HepG2 (cell line): ENCODE measurements around the gene PLEKHG4. TPM values are rescaled to one million over a fixed set of nuclear protein-coding genes. Genes with fewer than 3 reads are reported as not detected.

Experiments used
- ADNP ChIP-seq: sonication (generic); formaldehyde crosslinking; IDR thresholded peaks from 2 replicates; pipeline ENCODE4 v1.4.0; 2020; ENCODE audit warnings: missing genetic modification reagents
- ARID2 ChIP-seq: sonication (generic); formaldehyde crosslinking; IDR thresholded peaks from 2 replicates; pipeline ENCODE4 v1.8.1; 2022; ENCODE audit warnings: mild to moderate bottlenecking, missing genetic modification reagents, borderline replicate concordance
- GATAD2A ChIP-seq: IDR thresholded peaks from 2 replicates; pipeline ENCODE4 v1.6.1; 2016
- PRMT3 ChIP-seq: sonication (generic); formaldehyde crosslinking; IDR thresholded peaks from 2 replicates; pipeline ENCODE4 v1.8.1; 2022; ENCODE audit warnings: low read depth, mild to moderate bottlenecking, moderate library complexity, missing genetic modification reagents, borderline replicate concordance
- STAG1 ChIP-seq: sonication (generic); formaldehyde crosslinking; IDR thresholded peaks from 2 replicates; pipeline ENCODE4 v1.4.0; 2020; ENCODE audit warnings: missing genetic modification reagents
- ZNF12 ChIP-seq: sonication (generic); formaldehyde crosslinking; IDR thresholded peaks from 2 replicates; pipeline ENCODE4 v1.5.0; 2020; ENCODE audit warnings: missing genetic modification reagents
- ZNF136 ChIP-seq: sonication (generic); formaldehyde crosslinking; IDR thresholded peaks from 2 replicates; pipeline ENCODE4 v1.8.1; 2022; ENCODE audit warnings: low read depth, mild to moderate bottlenecking, moderate library complexity, missing genetic modification reagents
- ZNF230 ChIP-seq: sonication (generic); formaldehyde crosslinking; IDR thresholded peaks from 2 replicates; pipeline ENCODE4 v1.4.0; 2020; ENCODE audit warnings: mild to moderate bottlenecking, missing genetic modification reagents
- ZNF441 ChIP-seq: sonication (generic); formaldehyde crosslinking; IDR thresholded peaks from 2 replicates; pipeline ENCODE4 v1.7.0; 2021; ENCODE audit warnings: missing genetic modification reagents, borderline replicate concordance
- ZNF616 ChIP-seq: sonication (generic); formaldehyde crosslinking; IDR thresholded peaks from 2 replicates; pipeline ENCODE4 v1.5.0; 2020; ENCODE audit warnings: low read depth, mild to moderate bottlenecking, missing genetic modification reagents
- ZNF660 ChIP-seq: sonication (generic); formaldehyde crosslinking; IDR thresholded peaks from 2 replicates; pipeline ENCODE4 v1.5.1; 2020; ENCODE audit warnings: mild to moderate bottlenecking, low read depth, missing genetic modification reagents, borderline replicate concordance
- polyA plus RNA-seq, 8 experiments: library from polyadenylated mRNA; depleted of rRNA in 3 of 8; stranded (reverse) in 7 of 8; unstranded in 1 of 8; fragments of >200 nt; fragmentation: Illumina TruSeq in 4 of 8; extraction: Trizol in 4 of 8; gene quantifications; 2 replicates each; pipeline versions ENCODE4 v1.2.1 to v1.2.3, GENCODE V29; 2011 to 2016; ENCODE audit warnings: low read depth in 4 of 8, missing spikeins in 1 of 8, mixed read lengths in 1 of 8; ENCODE audit not compliant: insufficient read depth in 1 of 8
- total RNA-seq, 5 experiments: library from RNA; depleted of rRNA; stranded (reverse); fragments of >200 nt; fragmentation: Illumina TruSeq; extraction: Trizol; gene quantifications; 2 replicates each; pipeline ENCODE4 v1.2.3, GENCODE V29; 2016; ENCODE audit warnings: low read depth in 1 of 5
- TF ChIP-seq, protein P1 (sequence below): sonication (generic); formaldehyde crosslinking; IDR thresholded peaks from 2 replicates; pipeline ENCODE4 v1.9.0; 2021; ENCODE audit warnings: missing genetic modification reagents, borderline replicate concordance
- TF ChIP-seq, protein P2 (sequence below): sonication (generic); formaldehyde crosslinking; IDR thresholded peaks from 2 replicates; pipeline ENCODE4 v1.5.0; 2020; ENCODE audit warnings: mild to moderate bottlenecking, missing genetic modification reagents, moderate library complexity
- TF ChIP-seq, protein P3 (sequence below): sonication (generic); formaldehyde crosslinking; IDR thresholded peaks from 2 replicates; pipeline ENCODE4 v1.9.0; 2021; ENCODE audit warnings: mild to moderate bottlenecking, missing genetic modification reagents
- TF ChIP-seq, protein P4 (sequence below): sonication (generic); formaldehyde crosslinking; IDR thresholded peaks from 2 replicates; pipeline ENCODE4 v1.4.0; 2020; ENCODE audit warnings: missing genetic modification reagents
- TF ChIP-seq, protein P5 (sequence below): sonication (generic); formaldehyde crosslinking; IDR thresholded peaks from 2 replicates; pipeline ENCODE4 v1.8.0; 2022; ENCODE audit warnings: mild to moderate bottlenecking, missing genetic modification reagents

PLEKHG4 gene
- total and polyA plus RNA-seq, 2 of the 13 experiments (the other 11 are each of a cell fraction or from before 2014, with no cell fraction given) = 7.1 to 13.6 TPM

DNA sequence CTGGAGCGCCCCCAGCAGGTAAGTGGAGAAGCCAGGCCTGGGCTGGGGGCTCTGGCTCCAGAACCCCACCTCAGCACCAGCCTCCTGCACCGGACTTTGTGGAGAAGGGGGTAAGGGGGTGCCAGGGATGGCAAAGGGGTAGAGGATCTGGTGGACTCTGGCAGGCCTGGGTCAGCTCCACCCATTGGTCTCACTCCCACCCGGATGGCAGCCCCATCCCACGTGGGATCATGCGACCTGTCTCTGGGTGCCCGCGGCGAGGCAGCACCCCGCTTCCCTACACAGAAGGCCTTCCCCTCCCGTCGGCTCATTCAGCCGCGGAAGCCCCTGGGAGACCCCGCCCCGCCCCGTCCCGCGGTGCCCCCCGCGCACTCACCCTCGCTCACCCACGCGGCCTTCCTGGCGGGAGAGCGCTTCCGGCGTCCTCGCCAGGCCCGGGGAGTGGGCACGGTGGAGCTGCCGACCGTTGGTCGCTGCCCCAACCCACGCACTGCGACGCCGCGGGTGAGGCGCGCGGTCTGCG is 498 bp upstream of the PLEKHG4 start (continued):
- TF ChIP-seq ZNF230 (CRISPR knock-in tag) (no peak), ZNF616 (CRISPR knock-in tag) (no peak), ZNF660 (CRISPR knock-in tag) (no peak), ZNF136 (CRISPR knock-in tag) (0 out of 2 replicates have a peak, but pooled peaks have one; percentile 61), PRMT3 (no peak), GATAD2A (CRISPR knock-in tag) (0 out of 2 replicates have a peak, but pooled peaks have one; percentile 30), ZNF12 (CRISPR knock-in tag) (no peak), ARID2 (CRISPR knock-in tag) (no peak), ZNF441 (CRISPR knock-in tag) (no peak), STAG1 (CRISPR knock-in tag) (peak; percentile 25), ADNP (CRISPR knock-in tag) (0 out of 2 replicates have a peak, but pooled peaks have one; percentile 54)
- TF ChIP-seq, protein P1, sequence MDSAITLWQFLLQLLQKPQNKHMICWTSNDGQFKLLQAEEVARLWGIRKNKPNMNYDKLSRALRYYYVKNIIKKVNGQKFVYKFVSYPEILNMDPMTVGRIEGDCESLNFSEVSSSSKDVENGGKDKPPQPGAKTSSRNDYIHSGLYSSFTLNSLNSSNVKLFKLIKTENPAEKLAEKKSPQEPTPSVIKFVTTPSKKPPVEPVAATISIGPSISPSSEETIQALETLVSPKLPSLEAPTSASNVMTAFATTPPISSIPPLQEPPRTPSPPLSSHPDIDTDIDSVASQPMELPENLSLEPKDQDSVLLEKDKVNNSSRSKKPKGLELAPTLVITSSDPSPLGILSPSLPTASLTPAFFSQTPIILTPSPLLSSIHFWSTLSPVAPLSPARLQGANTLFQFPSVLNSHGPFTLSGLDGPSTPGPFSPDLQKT (CRISPR knock-in tag) = no peak; the same call in 1 of the 2 replicates
- TF ChIP-seq, protein P2, sequence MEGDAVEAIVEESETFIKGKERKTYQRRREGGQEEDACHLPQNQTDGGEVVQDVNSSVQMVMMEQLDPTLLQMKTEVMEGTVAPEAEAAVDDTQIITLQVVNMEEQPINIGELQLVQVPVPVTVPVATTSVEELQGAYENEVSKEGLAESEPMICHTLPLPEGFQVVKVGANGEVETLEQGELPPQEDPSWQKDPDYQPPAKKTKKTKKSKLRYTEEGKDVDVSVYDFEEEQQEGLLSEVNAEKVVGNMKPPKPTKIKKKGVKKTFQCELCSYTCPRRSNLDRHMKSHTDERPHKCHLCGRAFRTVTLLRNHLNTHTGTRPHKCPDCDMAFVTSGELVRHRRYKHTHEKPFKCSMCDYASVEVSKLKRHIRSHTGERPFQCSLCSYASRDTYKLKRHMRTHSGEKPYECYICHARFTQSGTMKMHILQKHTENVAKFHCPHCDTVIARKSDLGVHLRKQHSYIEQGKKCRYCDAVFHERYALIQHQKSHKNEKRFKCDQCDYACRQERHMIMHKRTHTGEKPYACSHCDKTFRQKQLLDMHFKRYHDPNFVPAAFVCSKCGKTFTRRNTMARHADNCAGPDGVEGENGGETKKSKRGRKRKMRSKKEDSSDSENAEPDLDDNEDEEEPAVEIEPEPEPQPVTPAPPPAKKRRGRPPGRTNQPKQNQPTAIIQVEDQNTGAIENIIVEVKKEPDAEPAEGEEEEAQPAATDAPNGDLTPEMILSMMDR (CRISPR knock-in tag) = peak; percentile 75
- TF ChIP-seq, protein P3, sequence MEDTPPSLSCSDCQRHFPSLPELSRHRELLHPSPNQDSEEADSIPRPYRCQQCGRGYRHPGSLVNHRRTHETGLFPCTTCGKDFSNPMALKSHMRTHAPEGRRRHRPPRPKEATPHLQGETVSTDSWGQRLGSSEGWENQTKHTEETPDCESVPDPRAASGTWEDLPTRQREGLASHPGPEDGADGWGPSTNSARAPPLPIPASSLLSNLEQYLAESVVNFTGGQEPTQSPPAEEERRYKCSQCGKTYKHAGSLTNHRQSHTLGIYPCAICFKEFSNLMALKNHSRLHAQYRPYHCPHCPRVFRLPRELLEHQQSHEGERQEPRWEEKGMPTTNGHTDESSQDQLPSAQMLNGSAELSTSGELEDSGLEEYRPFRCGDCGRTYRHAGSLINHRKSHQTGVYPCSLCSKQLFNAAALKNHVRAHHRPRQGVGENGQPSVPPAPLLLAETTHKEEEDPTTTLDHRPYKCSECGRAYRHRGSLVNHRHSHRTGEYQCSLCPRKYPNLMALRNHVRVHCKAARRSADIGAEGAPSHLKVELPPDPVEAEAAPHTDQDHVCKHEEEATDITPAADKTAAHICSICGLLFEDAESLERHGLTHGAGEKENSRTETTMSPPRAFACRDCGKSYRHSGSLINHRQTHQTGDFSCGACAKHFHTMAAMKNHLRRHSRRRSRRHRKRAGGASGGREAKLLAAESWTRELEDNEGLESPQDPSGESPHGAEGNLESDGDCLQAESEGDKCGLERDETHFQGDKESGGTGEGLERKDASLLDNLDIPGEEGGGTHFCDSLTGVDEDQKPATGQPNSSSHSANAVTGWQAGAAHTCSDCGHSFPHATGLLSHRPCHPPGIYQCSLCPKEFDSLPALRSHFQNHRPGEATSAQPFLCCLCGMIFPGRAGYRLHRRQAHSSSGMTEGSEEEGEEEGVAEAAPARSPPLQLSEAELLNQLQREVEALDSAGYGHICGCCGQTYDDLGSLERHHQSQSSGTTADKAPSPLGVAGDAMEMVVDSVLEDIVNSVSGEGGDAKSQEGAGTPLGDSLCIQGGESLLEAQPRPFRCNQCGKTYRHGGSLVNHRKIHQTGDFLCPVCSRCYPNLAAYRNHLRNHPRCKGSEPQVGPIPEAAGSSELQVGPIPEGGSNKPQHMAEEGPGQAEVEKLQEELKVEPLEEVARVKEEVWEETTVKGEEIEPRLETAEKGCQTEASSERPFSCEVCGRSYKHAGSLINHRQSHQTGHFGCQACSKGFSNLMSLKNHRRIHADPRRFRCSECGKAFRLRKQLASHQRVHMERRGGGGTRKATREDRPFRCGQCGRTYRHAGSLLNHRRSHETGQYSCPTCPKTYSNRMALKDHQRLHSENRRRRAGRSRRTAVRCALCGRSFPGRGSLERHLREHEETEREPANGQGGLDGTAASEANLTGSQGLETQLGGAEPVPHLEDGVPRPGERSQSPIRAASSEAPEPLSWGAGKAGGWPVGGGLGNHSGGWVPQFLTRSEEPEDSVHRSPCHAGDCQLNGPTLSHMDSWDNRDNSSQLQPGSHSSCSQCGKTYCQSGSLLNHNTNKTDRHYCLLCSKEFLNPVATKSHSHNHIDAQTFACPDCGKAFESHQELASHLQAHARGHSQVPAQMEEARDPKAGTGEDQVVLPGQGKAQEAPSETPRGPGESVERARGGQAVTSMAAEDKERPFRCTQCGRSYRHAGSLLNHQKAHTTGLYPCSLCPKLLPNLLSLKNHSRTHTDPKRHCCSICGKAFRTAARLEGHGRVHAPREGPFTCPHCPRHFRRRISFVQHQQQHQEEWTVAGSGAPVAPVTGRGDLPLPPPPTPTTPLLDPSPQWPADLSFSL = no peak
- TF ChIP-seq, protein P4, sequence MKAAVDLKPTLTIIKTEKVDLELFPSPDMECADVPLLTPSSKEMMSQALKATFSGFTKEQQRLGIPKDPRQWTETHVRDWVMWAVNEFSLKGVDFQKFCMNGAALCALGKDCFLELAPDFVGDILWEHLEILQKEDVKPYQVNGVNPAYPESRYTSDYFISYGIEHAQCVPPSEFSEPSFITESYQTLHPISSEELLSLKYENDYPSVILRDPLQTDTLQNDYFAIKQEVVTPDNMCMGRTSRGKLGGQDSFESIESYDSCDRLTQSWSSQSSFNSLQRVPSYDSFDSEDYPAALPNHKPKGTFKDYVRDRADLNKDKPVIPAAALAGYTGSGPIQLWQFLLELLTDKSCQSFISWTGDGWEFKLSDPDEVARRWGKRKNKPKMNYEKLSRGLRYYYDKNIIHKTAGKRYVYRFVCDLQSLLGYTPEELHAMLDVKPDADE (CRISPR knock-in tag) = no peak
- TF ChIP-seq, protein P5, sequence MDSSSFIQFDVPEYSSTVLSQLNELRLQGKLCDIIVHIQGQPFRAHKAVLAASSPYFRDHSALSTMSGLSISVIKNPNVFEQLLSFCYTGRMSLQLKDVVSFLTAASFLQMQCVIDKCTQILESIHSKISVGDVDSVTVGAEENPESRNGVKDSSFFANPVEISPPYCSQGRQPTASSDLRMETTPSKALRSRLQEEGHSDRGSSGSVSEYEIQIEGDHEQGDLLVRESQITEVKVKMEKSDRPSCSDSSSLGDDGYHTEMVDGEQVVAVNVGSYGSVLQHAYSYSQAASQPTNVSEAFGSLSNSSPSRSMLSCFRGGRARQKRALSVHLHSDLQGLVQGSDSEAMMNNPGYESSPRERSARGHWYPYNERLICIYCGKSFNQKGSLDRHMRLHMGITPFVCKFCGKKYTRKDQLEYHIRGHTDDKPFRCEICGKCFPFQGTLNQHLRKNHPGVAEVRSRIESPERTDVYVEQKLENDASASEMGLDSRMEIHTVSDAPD = no peak
